ENCODE data around the gene RALGAPB. TPM values are rescaled to one million over a fixed set of nuclear protein-coding genes. Genes with fewer than 3 reads are reported as not detected.
"Not testable (repeated sequence)": the region's sequence is repeated elsewhere in the genome, so short reads cannot be mapped to it uniquely, and the experiment has no call there.

The RALGAPB gene
- polyA plus RNA-seq, 1 experiment: 30.1 TPM

GRCh38 chr20:38458314-38458713 is 14.3 kb upstream of the RALGAPB start:
- ChIA-PET CTCF (interaction anchor here (1.6 kb wide), 1 partner anchor 12 kb away, joined by 7 read pairs; no protein-coding TSS in a partner anchor), POLR2A (interaction anchor here (1.5 kb wide), 1 partner anchor 12 kb away, joined by 3 read pairs; no protein-coding TSS in a partner anchor)
- no peak for DNase-seq (ENCODE audit: low read depth, low spot score)
- Histone ChIP-seq H3K27me3 (ENCODE audit: control insufficient read depth, insufficient read depth, low read length) (no peaks in the 10 kb centered on the region), H3K4me3 (ENCODE audit: low read depth, low read length) (no peak overlapping the region), H3K9me3 (ENCODE audit: control insufficient read depth, insufficient read depth, low read length) (no peaks in the 10 kb centered on the region; the same call in 1 of the 2 replicates), H3K27ac (ENCODE audit: low read depth, low read length) (no peak overlapping the region)
- TF ChIP-seq CTCF (IDR thresholded peaks at IDR 0.05; ENCODE audit: low read depth, low read length): no peak

GRCh38 chr20:38460040-38460623 is 12.5 kb upstream of the RALGAPB start:
- no peak overlapping the region for H3K27ac ChIP-seq (ENCODE audit: low read depth, low read length)
- CTCF ChIA-PET: interaction anchor here (0.7 kb wide), 2 partner anchors 14 to 323 kb away, joined by 3 to 6 read pairs; no protein-coding TSS in a partner anchor
- TF ChIP-seq CTCF (IDR thresholded peaks at IDR 0.05; ENCODE audit: low read depth, low read length): no peak
- H3K4me3 ChIP-seq (ENCODE audit: low read depth, low read length): no peak overlapping the region
- POLR2A ChIA-PET: no interaction called here
- H3K9me3 ChIP-seq (ENCODE audit: control insufficient read depth, insufficient read depth, low read length): no peaks in the 10 kb centered on the region; the same call in 1 of the 2 replicates
- no peak for DNase-seq (ENCODE audit: low read depth, low spot score)
- no peaks in the 10 kb centered on the region for H3K27me3 ChIP-seq (ENCODE audit: control insufficient read depth, insufficient read depth, low read length)

DNA sequence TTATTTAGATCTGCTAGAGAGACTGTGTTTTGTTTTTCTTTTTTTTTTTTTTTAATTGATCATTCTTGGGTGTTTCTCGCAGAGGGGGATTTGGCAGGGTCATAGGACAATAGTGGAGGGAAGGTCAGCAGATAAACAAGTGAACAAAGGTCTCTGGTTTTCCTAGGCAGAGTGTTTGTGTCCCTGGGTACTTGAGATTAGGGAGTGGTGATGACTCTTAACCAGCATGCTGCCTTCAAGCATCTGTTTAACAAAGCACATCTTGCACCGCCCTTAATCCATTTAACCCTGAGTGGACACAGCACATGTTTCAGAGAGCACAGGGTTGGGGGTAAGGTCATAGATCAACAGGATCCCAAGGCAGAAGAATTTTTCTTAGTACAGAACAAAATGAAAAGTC is 12.0 kb upstream of the RALGAPB start:
- POLR2A ChIA-PET: not testable (repeated sequence)

GRCh38 chr20:38461167-38461566 is 11.5 kb upstream of the RALGAPB start:
- H3K27me3 ChIP-seq (ENCODE audit: control insufficient read depth, insufficient read depth, low read length); H3K27ac ChIP-seq (ENCODE audit: low read depth, low read length); CTCF ChIA-PET; POLR2A ChIA-PET; H3K9me3 ChIP-seq (ENCODE audit: control insufficient read depth, insufficient read depth, low read length); DNase-seq (ENCODE audit: low read depth, low spot score); H3K4me3 ChIP-seq (ENCODE audit: low read depth, low read length): not testable (repeated sequence)

More for the DNA sequence above, 12.0 kb upstream of the RALGAPB start:
- H3K9me3 ChIP-seq (ENCODE audit: control insufficient read depth, insufficient read depth, low read length); DNase-seq (ENCODE audit: low read depth, low spot score); H3K4me3 ChIP-seq (ENCODE audit: low read depth, low read length); H3K27ac ChIP-seq (ENCODE audit: low read depth, low read length); H3K27me3 ChIP-seq (ENCODE audit: control insufficient read depth, insufficient read depth, low read length): not testable (repeated sequence)
- CTCF ChIA-PET: interaction anchor here (0.7 kb wide), 2 partner anchors 15 to 323 kb away, joined by 3 to 6 read pairs; no protein-coding TSS in a partner anchor

DNA sequence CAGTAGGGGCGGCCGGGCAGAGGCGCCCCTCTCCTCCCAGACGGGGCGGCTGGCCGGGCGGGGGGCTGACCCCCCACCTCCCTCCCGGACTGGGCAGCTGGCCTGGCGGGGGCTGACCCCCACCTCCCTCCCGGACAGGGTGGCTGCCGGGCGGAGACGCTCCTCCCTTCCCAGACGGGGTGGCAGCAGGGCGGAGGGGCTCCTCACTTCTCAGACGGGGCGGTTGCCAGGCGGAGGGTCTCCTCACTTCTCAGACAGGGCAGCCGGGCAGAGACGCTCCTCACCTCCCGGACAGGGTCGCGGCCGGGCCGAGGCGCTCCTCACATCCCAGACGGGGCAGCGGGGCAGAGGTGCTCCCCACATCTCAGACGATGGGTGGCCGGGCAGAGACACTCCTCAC is 11.1 kb upstream of the RALGAPB start:
- DNase-seq (ENCODE audit: low read depth, low spot score); CTCF ChIA-PET; H3K27me3 ChIP-seq (ENCODE audit: control insufficient read depth, insufficient read depth, low read length); H3K27ac ChIP-seq (ENCODE audit: low read depth, low read length); H3K4me3 ChIP-seq (ENCODE audit: low read depth, low read length); POLR2A ChIA-PET; H3K9me3 ChIP-seq (ENCODE audit: control insufficient read depth, insufficient read depth, low read length): not testable (repeated sequence)

- Histone ChIP-seq H3K27ac (ENCODE audit: low read depth, low read length) (no peak overlapping the region), H3K9me3 (ENCODE audit: control insufficient read depth, insufficient read depth, low read length) (no peaks in the 10 kb centered on the region; the same call in 1 of the 2 replicates), H3K4me3 (ENCODE audit: low read depth, low read length) (no peak overlapping the region), H3K27me3 (ENCODE audit: control insufficient read depth, insufficient read depth, low read length) (no peaks in the 10 kb centered on the region)
- no peak for DNase-seq (ENCODE audit: low read depth, low spot score)
- ChIA-PET POLR2A (no interaction called here), CTCF (no interaction called here)
- TF ChIP-seq CTCF (IDR thresholded peaks at IDR 0.05; ENCODE audit: low read depth, low read length): no peak
Observed at GRCh38 chr20:38466171-38466570, 6.5 kb upstream of the RALGAPB start.
